Neural crest cell (in vitro differentiated cells): ENCODE results near the gene ATF7IP2. TPM values are rescaled to one million over a fixed set of nuclear protein-coding genes. Genes with fewer than 3 reads are reported as not detected.
"Not testable (repeated sequence)": the region's sequence is repeated elsewhere in the genome, so short reads cannot be mapped to it uniquely, and the experiment has no call there.

Experiments
- DNase-seq: peaks from one replicate; pipeline ENCODE4 v3.0.0; 2021; ENCODE audit warnings: low read depth, mixed read lengths, low spot score
- H3K27ac Mint-ChIP-seq: one replicate; pipeline ENCODE4 v1.8.0; 2021; ENCODE audit warnings: mild to moderate bottlenecking, mixed read lengths; ENCODE audit not compliant: unreplicated experiment
- H3K27me3 Mint-ChIP-seq: 2 replicates; pipeline ENCODE4 v1.8.0; 2021; ENCODE audit warnings: low read depth, mild to moderate bottlenecking, mixed read lengths
- H3K36me3 Mint-ChIP-seq: 2 replicates; pipeline ENCODE4 v1.8.0; 2021; ENCODE audit warnings: low read depth, mild to moderate bottlenecking, mixed read lengths
- H3K4me1 Mint-ChIP-seq: 2 replicates; pipeline ENCODE4 v1.8.0; 2021; ENCODE audit warnings: mixed read lengths
- H3K4me3 Mint-ChIP-seq: one replicate; pipeline ENCODE4 v1.8.0; 2021; ENCODE audit warnings: mild to moderate bottlenecking, mixed read lengths
- H3K9me3 Mint-ChIP-seq: 2 replicates; pipeline ENCODE4 v1.8.0; 2021; ENCODE audit warnings: mixed read lengths
- long read RNA-seq: library from polyadenylated mRNA; unstranded; transcript quantifications from one replicate; pipeline ENCODE4 v2.0.0, GENCODE V29; 2020
- total RNA-seq: library from RNA; stranded (reverse); gene quantifications from 2 replicates; pipeline ENCODE4 v1.2.1, GENCODE V29; 2021
- TF ChIP-seq, protein P1 (sequence below): fragments of 200-600 bp; sonication (generic); conservative IDR thresholded peaks from 2 replicates; pipeline ENCODE4 v1.5.0; 2021; ENCODE audit warnings: antibody characterized with exemption, mild to moderate bottlenecking

Gene ATF7IP2, protein sequence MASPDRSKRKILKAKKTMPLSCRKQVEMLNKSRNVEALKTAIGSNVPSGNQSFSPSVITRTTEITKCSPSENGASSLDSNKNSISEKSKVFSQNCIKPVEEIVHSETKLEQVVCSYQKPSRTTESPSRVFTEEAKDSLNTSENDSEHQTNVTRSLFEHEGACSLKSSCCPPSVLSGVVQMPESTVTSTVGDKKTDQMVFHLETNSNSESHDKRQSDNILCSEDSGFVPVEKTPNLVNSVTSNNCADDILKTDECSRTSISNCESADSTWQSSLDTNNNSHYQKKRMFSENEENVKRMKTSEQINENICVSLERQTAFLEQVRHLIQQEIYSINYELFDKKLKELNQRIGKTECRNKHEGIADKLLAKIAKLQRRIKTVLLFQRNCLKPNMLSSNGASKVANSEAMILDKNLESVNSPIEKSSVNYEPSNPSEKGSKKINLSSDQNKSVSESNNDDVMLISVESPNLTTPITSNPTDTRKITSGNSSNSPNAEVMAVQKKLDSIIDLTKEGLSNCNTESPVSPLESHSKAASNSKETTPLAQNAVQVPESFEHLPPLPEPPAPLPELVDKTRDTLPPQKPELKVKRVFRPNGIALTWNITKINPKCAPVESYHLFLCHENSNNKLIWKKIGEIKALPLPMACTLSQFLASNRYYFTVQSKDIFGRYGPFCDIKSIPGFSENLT
- 19.4 and 21.1 TPM in 2 replicates for total RNA-seq
- long read RNA-seq, transcript ATF7IP2-209 (1 exons, 1,681 nt) = major isoform, 5 of 16 reads
- long read RNA-seq, partial matches to known transcripts = 6 of 16 reads
- long read RNA-seq, other reads (novel, unspliced or antisense) = 5 of 16 reads

DNA sequence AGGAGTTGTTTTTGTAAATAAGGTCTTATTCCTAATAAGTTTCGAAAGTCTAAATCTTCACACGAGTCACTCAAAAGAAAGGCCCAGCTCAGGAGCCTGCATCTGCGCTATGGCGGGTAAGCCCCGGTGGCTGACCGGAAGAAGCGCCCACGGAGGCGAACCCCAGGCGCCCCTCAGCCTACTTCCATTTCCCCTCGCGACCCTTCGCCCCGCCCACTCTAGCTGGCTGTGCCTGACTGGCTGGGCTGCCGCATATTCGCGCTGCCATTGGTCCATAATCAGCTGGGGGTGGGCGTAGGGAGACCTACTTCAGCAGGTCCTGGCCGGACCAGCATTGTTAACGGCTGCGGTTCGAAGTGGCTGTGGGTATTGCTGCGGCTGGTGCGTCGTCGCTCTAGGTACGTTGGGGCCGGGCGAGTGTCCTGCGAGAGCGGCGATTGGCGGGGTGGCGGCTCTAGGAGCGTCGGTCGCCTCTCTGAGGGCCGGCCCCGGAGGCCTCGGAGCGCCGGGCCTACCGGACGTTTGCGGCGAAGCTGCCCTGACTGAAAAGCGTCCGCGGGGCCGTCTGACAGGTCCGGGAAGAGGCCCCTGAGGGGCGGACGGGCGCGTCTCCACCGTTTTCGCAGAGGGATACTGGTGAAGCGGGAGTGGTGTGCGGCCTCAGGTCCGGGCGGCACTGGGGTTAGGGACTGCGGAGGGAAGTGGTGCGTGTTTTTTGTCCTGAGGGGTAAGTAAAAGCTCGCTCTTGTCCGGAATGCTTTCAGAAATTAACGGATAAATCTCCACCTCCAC, at the start of gene ATF7IP2:
Gene ATF7IP2 (plus strand): TSS at position 337 of the 792 bp plus-strand sequence. CDS start 44,560 bp downstream, outside the sequence.
- TF ChIP-seq, protein P1, sequence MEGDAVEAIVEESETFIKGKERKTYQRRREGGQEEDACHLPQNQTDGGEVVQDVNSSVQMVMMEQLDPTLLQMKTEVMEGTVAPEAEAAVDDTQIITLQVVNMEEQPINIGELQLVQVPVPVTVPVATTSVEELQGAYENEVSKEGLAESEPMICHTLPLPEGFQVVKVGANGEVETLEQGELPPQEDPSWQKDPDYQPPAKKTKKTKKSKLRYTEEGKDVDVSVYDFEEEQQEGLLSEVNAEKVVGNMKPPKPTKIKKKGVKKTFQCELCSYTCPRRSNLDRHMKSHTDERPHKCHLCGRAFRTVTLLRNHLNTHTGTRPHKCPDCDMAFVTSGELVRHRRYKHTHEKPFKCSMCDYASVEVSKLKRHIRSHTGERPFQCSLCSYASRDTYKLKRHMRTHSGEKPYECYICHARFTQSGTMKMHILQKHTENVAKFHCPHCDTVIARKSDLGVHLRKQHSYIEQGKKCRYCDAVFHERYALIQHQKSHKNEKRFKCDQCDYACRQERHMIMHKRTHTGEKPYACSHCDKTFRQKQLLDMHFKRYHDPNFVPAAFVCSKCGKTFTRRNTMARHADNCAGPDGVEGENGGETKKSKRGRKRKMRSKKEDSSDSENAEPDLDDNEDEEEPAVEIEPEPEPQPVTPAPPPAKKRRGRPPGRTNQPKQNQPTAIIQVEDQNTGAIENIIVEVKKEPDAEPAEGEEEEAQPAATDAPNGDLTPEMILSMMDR = no peak
- peak within 1 kb of the TSS; percentile 94 for H3K4me3 Mint-ChIP-seq
- peaks cover 14% of the 10 kb centered on the region for H3K36me3 Mint-ChIP-seq
- peaks cover 6% of the 10 kb centered on the region for H3K9me3 Mint-ChIP-seq
- DNase-seq = peak; percentile 89
- no peaks in the 10 kb centered on the region for H3K27me3 Mint-ChIP-seq
- peaks cover 35% of the 10 kb centered on the region for H3K4me1 Mint-ChIP-seq
- peak within 1 kb of the TSS; percentile 96 for H3K27ac Mint-ChIP-seq

DNA sequence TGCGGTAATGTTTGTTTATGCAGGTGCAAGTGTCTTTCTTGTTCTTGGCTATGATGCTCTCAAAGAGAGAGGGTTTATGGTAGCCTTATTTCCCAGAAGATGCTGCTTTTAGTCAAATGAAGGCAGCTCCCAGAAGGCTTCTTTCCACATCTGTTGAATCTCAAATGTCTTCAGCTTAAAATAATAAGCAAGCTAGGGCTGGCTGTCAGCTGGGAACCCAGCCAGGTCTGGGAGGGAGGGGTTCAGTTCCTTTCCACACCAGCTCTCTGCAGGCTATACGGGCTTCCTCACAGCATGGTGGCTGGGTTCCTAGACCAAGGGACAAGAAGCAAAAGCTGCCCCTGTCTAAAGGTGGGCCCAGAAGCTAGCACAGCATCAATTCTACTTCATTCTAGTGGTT, 47.4 kb upstream of the ATF7IP2 start:
- H3K27me3 Mint-ChIP-seq = no peaks in the 10 kb centered on the region
- DNase-seq = no peak
- peaks cover 17% of the 10 kb centered on the region for H3K36me3 Mint-ChIP-seq
- H3K27ac Mint-ChIP-seq = no peak overlapping the region
- TF ChIP-seq, protein P1 = no peak
- no peak overlapping the region for H3K4me3 Mint-ChIP-seq
- H3K4me1 Mint-ChIP-seq = no peaks in the 10 kb centered on the region
- peaks cover 19% of the 10 kb centered on the region for H3K9me3 Mint-ChIP-seq

DNA sequence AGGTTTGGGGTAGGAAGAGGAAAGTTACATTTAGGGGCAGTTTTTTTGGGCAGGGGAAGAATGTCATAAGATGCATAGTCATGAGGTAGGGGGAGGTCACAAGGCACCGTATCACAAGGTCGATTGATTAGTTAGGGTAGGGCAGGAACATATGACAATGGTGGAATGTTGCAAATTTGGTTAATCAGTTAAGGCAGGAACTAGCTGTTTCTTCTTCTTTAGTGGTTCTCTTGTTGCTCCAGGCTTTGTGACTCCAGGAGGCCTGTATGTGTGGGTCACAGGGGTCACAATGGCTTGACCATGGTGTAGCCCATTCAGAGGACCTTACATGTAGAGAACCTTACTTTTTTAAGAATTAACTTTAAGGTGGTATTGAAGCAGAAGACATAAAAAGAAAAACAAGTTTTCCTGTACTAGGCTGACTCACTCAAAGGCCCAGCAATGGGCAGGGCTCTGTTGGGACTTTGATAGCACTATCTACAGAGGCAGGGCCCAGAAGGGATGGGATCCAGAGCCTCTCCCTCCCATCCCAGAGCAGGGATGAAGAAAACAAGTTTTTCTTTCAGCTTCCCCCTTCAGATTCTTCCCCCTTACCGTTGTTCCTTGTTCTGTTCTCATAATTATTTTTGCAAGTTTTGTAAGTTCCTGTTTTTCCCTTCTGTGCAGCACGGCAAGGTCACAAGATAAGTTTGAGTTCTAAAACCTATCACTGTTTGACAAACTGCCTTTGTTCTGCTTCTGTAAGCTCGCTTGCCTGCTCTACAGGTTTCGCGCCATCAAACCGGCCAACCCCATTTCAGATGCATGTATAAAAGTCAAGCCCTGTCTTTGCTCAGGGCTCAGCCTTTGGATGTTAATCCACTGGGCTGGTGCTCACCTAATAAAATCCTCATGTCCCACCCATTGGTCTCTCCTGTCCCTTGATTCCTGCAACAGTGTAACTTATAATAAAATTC, 45.8 kb upstream of the ATF7IP2 start:
- no peak overlapping the region for H3K4me3 Mint-ChIP-seq
- DNase-seq = no peak
- TF ChIP-seq, protein P1 = no peak
- H3K4me1 Mint-ChIP-seq = no peaks in the 10 kb centered on the region
- H3K9me3 Mint-ChIP-seq = peaks cover 19% of the 10 kb centered on the region
- no peaks in the 10 kb centered on the region for H3K27me3 Mint-ChIP-seq
- H3K27ac Mint-ChIP-seq = no peak overlapping the region
- H3K36me3 Mint-ChIP-seq = peaks cover 17% of the 10 kb centered on the region

DNA sequence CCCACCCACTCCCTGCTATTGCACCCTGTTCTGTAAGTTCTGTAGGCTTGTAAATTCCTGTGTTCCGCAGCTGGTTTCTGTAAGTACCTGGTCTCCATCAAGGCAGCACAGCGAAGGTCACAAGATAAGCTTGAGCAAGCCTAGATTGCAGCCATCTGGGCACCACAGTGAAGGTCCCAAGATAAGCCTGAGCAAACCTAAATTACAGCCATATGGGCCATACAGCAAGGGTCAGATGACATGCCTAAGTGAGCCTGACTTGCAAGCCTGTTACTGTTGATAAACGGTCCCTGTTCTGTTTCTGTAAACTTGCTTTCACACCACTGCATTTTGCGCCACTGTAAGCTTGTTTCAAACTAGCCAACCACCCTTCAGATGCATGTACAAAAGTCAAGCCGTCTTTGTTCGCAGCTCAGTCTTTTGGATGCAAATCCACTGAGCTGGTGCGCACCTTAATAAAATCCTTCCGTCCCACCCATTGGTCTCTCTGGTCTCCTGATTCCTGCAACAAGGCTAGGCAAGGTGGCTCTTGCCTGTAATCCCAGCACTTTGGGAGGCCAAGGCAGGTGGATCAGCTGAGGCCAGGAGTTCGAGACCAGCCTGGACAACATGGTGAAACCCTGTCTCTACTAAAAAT, 42.6 kb upstream of the ATF7IP2 start:
- H3K27ac Mint-ChIP-seq = no peak overlapping the region
- TF ChIP-seq, protein P1 = no peak
- peaks cover 19% of the 10 kb centered on the region for H3K9me3 Mint-ChIP-seq
- H3K4me3 Mint-ChIP-seq = no peak overlapping the region
- no peaks in the 10 kb centered on the region for H3K27me3 Mint-ChIP-seq
- no peaks in the 10 kb centered on the region for H3K4me1 Mint-ChIP-seq
- peaks cover 17% of the 10 kb centered on the region for H3K36me3 Mint-ChIP-seq
- DNase-seq = no peak

DNA sequence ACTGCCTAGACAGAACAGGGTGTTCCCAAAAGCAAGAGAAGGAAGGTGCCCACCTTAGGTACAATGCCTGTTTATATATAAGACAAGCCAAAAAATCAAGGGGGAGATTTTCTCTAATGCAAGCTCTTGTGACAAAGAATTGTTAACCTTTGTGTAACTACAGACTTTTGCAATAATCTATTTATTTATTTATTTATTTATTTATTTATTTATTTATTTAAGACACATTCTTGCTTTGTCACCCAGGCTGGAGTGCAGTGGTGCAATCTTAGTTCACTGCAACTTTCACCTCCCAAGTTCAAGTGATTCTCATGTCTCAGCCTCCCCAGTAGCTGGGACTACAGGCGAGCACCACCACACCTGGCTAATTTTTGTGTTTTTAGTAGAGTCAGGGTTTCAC, 41.2 kb upstream of the ATF7IP2 start:
- not testable (repeated sequence) for H3K4me3 Mint-ChIP-seq, DNase-seq, H3K4me1 Mint-ChIP-seq, H3K27ac Mint-ChIP-seq, H3K27me3 Mint-ChIP-seq
- Mint-ChIP-seq H3K9me3 (peaks cover 16% of the 10 kb centered on the region), H3K36me3 (peaks cover 11% of the 10 kb centered on the region)
